ENCODE measurements around the gene TRIM49B.
"Not testable (repeated sequence)": the region's sequence is repeated elsewhere in the genome, so short reads cannot be mapped to it uniquely, and the experiment has no call there.

The TRIM49B gene

GRCh38 chr11:49028523-49028922 lies at the start of gene TRIM49B:
TSS of gene TRIM49B (plus strand) at chr11:49028823. CDS start at chr11:49031600, 2,777 bp downstream.
- DNase-seq (ENCODE audit: low read depth in 3 of 3) = not testable (repeated sequence)

- not testable (repeated sequence) for DNase-seq (ENCODE audit: low read depth in 3 of 3)
Observed at GRCh38 chr11:48983785-48984184, 44.8 kb upstream of the TRIM49B start, which contains the start of gene TRIM51G. TSS of gene TRIM51G (minus strand) at chr11:48983885. CDS start at chr11:48981695, 2,190 bp downstream.

- not testable (repeated sequence) for DNase-seq (ENCODE audit: low read depth in 3 of 3)
Observed at GRCh38 chr11:49048229-49048628, 19.6 kb downstream of the TRIM49B start.

GRCh38 chr11:49049821-49050220 lies 21.2 kb downstream of the TRIM49B start:
- DNase-seq (ENCODE audit: low read depth in 3 of 3) = not testable (repeated sequence)

- not testable (repeated sequence) for DNase-seq (ENCODE audit: low read depth in 3 of 3)
Observed at GRCh38 chr11:49059012-49059411, 30.4 kb downstream of the TRIM49B start, which contains the start of gene TRIM64C. TSS of gene TRIM64C (minus strand) at chr11:49059112. CDS start at chr11:49059112, 0 bp downstream.

- DNase-seq (ENCODE audit: low read depth in 3 of 3) = not testable (repeated sequence)
Observed at GRCh38 chr11:49069897-49070296, 41.3 kb downstream of the TRIM49B start.
